ENCODE results near the gene IPO9. TPM values are rescaled to one million over a fixed set of nuclear protein-coding genes. Genes with fewer than 3 reads are reported as not detected.

IPO9 gene
- total RNA-seq, 1 donor: 29.2 TPM

- DNase-seq (ENCODE audit: low read depth): no peak
- TF ChIP-seq CTCF (IDR thresholded peaks at IDR 0.05; ENCODE audit: insufficient read depth, low read length): no peak
- no peak overlapping the region for H3K4me3 ChIP-seq (ENCODE audit: low read depth, low read length)
These were observed 20.9 kb upstream of the IPO9 start for GRCh38 chr1:201807958-201808632.

- H3K4me3 ChIP-seq (ENCODE audit: low read depth, low read length): no peak overlapping the region
- DNase-seq (ENCODE audit: low read depth): no peak
- TF ChIP-seq CTCF (IDR thresholded peaks at IDR 0.05; ENCODE audit: insufficient read depth, low read length): no peak
These were observed 20.3 kb upstream of the IPO9 start for GRCh38 chr1:201808633-201808990.

GRCh38 chr1:201809876-201810275 is 19.1 kb upstream of the IPO9 start:
- TF ChIP-seq CTCF (IDR thresholded peaks at IDR 0.05; ENCODE audit: insufficient read depth, low read length): no peak
- H3K4me3 ChIP-seq (ENCODE audit: low read depth, low read length): no peak overlapping the region
- no peak for DNase-seq (ENCODE audit: low read depth)

DNA sequence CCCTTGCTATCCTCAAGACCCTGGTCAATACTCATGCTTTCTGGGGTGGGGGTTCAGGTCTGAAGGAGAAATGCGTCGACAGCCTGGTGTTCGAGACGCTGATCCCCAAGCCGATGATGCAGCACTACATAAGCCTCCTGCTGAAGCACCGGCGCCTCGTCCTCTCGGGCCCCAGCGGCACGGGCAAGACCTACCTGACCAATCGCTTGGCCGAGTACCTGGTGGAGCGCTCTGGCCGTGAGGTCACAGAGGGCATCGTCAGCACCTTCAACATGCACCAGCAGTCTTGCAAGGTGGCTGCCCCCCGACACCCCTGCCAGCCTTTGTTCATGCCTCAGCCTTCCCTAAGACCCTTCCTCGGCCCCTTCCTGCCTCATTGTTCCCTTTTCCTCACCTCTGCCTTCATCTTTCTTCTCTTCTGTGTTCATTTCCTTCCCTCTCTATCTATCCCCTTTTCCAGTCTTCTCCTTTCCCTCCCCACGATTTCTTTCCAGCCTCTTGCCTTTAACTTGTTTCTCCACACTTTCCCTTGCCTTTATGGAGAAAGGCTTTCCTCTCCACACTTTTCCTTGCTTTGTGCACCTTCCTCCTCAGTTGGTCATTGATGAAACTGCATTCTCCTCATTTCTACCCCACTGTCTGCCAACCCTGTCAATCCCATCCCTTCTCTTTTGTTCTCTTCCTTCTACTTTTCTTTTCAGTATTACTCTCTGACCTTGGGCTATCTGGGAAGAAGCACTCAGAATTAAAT is 18.3 kb upstream of the IPO9 start:
- no peak for DNase-seq (ENCODE audit: low read depth)
- TF ChIP-seq CTCF (IDR thresholded peaks at IDR 0.05; ENCODE audit: insufficient read depth, low read length): no peak

GRCh38 chr1:201813226-201813625 is 15.7 kb upstream of the IPO9 start:
- no peak for DNase-seq (ENCODE audit: low read depth)
- TF ChIP-seq CTCF (IDR thresholded peaks at IDR 0.05; ENCODE audit: insufficient read depth, low read length): no peak
- H3K4me3 ChIP-seq (ENCODE audit: low read depth, low read length): no peak overlapping the region

More for the DNA sequence above, 18.3 kb upstream of the IPO9 start:
- no peak overlapping the region for H3K4me3 ChIP-seq (ENCODE audit: low read depth, low read length)

GRCh38 chr1:201816309-201816854 is 12.6 kb upstream of the IPO9 start:
- H3K4me3 ChIP-seq (ENCODE audit: low read depth, low read length): no peak overlapping the region
- no peak for DNase-seq (ENCODE audit: low read depth)
- TF ChIP-seq CTCF (IDR thresholded peaks at IDR 0.05; ENCODE audit: insufficient read depth, low read length): no peak
